Endothelial cell of umbilical vein (primary cell): ENCODE measurements around the gene ALK. TPM values are rescaled to one million over a fixed set of nuclear protein-coding genes. Genes with fewer than 3 reads are reported as not detected.

Source experiments
- BruUV-seq: library from RNA; stranded (reverse); fragments of 400-500 nt; replicated peaks from 2 replicates; lab custom pipeline; 2021; lab: Mats Ljungman, UMichigan
- CTCF ChIA-PET: fragments of 300-600, 350-600 bp; sonication (Branson Sonifier 250); formaldehyde crosslinking; loops from one replicate; lab custom pipeline; 2021; ENCODE audit warnings: antibody characterized with exemption, inconsistent platforms; lab: Charles Lee
- POLR2A ChIA-PET: fragments of 300-600, 350-600 bp; sonication (Branson Sonifier 250); formaldehyde crosslinking; loops from one replicate; lab custom pipeline; 2021; ENCODE audit warnings: antibody characterized with exemption, inconsistent platforms; lab: Charles Lee
- DNase-seq: peaks from one replicate; pipeline ENCODE4 v3.0.0-alpha.2; 2011; ENCODE audit warnings: low read depth, low spot score
- FAIRE-seq: peaks from 2 replicates; lab custom pipeline; 2011; peaks lifted over from hg19 to GRCh38; lab: Jason Lieb, UNC
- H2AFZ ChIP-seq: 2 replicates; pipeline ENCODE4 v1.6.0; 2012; ENCODE audit warnings: low read depth, low read length, control low read depth, inconsistent platforms
- H3K27ac ChIP-seq: 2 replicates; pipeline ENCODE4 v1.5.1; 2011; ENCODE audit warnings: low read depth, mild to moderate bottlenecking, control low read depth, low read length, moderate library complexity; ENCODE audit not compliant: insufficient read depth
- H3K27me3 ChIP-seq, 2 experiments: 2 replicates each; pipeline versions ENCODE4 v1.6.0 to v1.6.1; 2011; ENCODE audit warnings: low read length in 2 of 2, mixed read lengths in 1 of 2; ENCODE audit not compliant: control insufficient read depth in 2 of 2, insufficient read depth in 2 of 2
- H3K36me3 ChIP-seq, 2 experiments: 2 replicates in 1 of 2; 3 replicates in 1 of 2; pipeline ENCODE4 v1.5.1; 2011; ENCODE audit warnings: low read length in 2 of 2, mild to moderate bottlenecking in 1 of 2, moderate library complexity in 1 of 2; ENCODE audit not compliant: control insufficient read depth in 2 of 2, insufficient read depth in 2 of 2; ENCODE audit errors: extremely low read depth in 1 of 2
- H3K4me1 ChIP-seq: 3 replicates; pipeline ENCODE4 v1.5.1; 2011; ENCODE audit warnings: mild to moderate bottlenecking, low read length; ENCODE audit not compliant: control insufficient read depth, insufficient read depth; ENCODE audit errors: extremely low read depth
- H3K4me2 ChIP-seq: 2 replicates; pipeline ENCODE4 v1.6.1; 2011; ENCODE audit warnings: low read length, control low read depth, mixed read lengths; ENCODE audit not compliant: insufficient read depth
- H3K4me3 ChIP-seq, 3 experiments: fragments of 200-600 bp in 1 of 3; sonication (generic), shearing (Covaris generic) in 1 of 3; replicated peaks in 1 of 3; 2 replicates each; pipeline ENCODE4 v1.5.1; 2011 to 2016; ENCODE audit warnings: control low read depth in 3 of 3, low read length in 3 of 3, mild to moderate bottlenecking in 2 of 3, inconsistent platforms in 1 of 3, low read depth in 1 of 3, moderate library complexity in 1 of 3; ENCODE audit not compliant: insufficient read depth in 1 of 3
- H3K79me2 ChIP-seq: 2 replicates; pipeline ENCODE4 v1.6.0; 2012; ENCODE audit warnings: low read length, inconsistent platforms; ENCODE audit not compliant: control insufficient read depth, insufficient read depth
- H3K9ac ChIP-seq: replicated peaks from 2 replicates; pipeline ENCODE3; 2011; ENCODE audit warnings: low read length, control low read depth; ENCODE audit not compliant: insufficient read depth; ENCODE audit errors: extremely low read depth
- H3K9me1 ChIP-seq: replicated peaks from 3 replicates; pipeline ENCODE4 v1.6.0; 2011; ENCODE audit warnings: mild to moderate bottlenecking, low read length; ENCODE audit not compliant: control insufficient read depth, insufficient read depth; ENCODE audit errors: extremely low read depth
- H3K9me3 ChIP-seq: replicated peaks from 2 replicates; pipeline ENCODE4 v1.5.1; 2012; ENCODE audit warnings: low read length, inconsistent platforms; ENCODE audit not compliant: control insufficient read depth, insufficient read depth
- H4K20me1 ChIP-seq: replicated peaks from 2 replicates; pipeline ENCODE3; 2011; ENCODE audit warnings: mild to moderate bottlenecking, low read length; ENCODE audit not compliant: control insufficient read depth, insufficient read depth; ENCODE audit errors: extremely low read depth
- CTCF ChIP-seq, 2 donors: IDR thresholded peaks; 1 replicate in 1 of 2; 2 replicates in 1 of 2; pipeline ENCODE4 v1.5.1; 2011; ENCODE audit warnings: low read length in 2 of 2, mild to moderate bottlenecking in 2 of 2, moderate library complexity in 2 of 2, control low read depth in 1 of 2, inconsistent platforms in 1 of 2, low read depth in 1 of 2; ENCODE audit not compliant: insufficient read depth in 1 of 2; ENCODE audit errors: extremely low read depth in 1 of 2
- EZH2 ChIP-seq: IDR thresholded peaks from 2 replicates; pipeline ENCODE4 v1.6.1; 2012; ENCODE audit warnings: borderline replicate concordance, low read depth, mild to moderate bottlenecking, moderate library complexity, low read length, inconsistent platforms; ENCODE audit not compliant: severe bottlenecking
- FOS ChIP-seq: IDR thresholded peaks from 2 replicates; pipeline ENCODE4 v1.6.1; 2011; ENCODE audit warnings: mild to moderate bottlenecking, low read length, moderate library complexity, borderline replicate concordance; ENCODE audit not compliant: insufficient read depth
- GATA2 ChIP-seq: IDR thresholded peaks from 2 replicates; pipeline ENCODE4 v1.7.0; 2011; ENCODE audit warnings: low read depth, mild to moderate bottlenecking, moderate library complexity, mixed read lengths, low read length; ENCODE audit not compliant: insufficient read length, insufficient read depth
- JUN ChIP-seq: IDR thresholded peaks from 2 replicates; pipeline ENCODE4 v1.6.1; 2011; ENCODE audit warnings: borderline replicate concordance, low read depth; ENCODE audit not compliant: insufficient read length, insufficient read depth
- MAX ChIP-seq: IDR thresholded peaks from 2 replicates; pipeline ENCODE4 v1.6.1; 2011; ENCODE audit not compliant: insufficient read depth, insufficient read length
- MYC ChIP-seq: IDR thresholded peaks from one replicate; pipeline ENCODE4 v1.6.1; 2011; ENCODE audit warnings: mild to moderate bottlenecking, low read depth, low read length
- POLR2A ChIP-seq: IDR thresholded peaks from 2 replicates; pipeline ENCODE4 v1.6.1; 2012; ENCODE audit warnings: low read depth, mild to moderate bottlenecking, control low read depth, low read length
- dilution Hi-C: fragments of 300-500 bp; cut with MboI; formaldehyde crosslinking; loops from one replicate; pipeline ENCODE4 v1.15.0; 2019; ENCODE audit warnings: low sequenced_read_pairs; ENCODE audit not compliant: extremely low pct_ligation_motif_present
- intact Hi-C: fragments of 100-400 bp; cut with micrococcal nuclease; formaldehyde crosslinking; loops from one replicate; pipeline ENCODE4 v1.10.0; 2022
- polyA plus RNA-seq, 4 experiments: library from polyadenylated mRNA; depleted of rRNA in 3 of 4; stranded (reverse) in 3 of 4; unstranded in 1 of 4; fragments of >200 nt; gene quantifications; 2 replicates each; pipeline versions ENCODE4 v1.2.1 to v1.2.3, GENCODE V29; 2011 to 2012; ENCODE audit warnings: missing spikeins in 1 of 4
- total RNA-seq: library from RNA; stranded (reverse); gene quantifications from 2 replicates; pipeline ENCODE4 v1.2.3, GENCODE V29; 2021

ALK gene
- total and polyA plus RNA-seq, 2 donors (not counting 3 experiments of a cell fraction or from before 2014, with no cell fraction given), result not detected

GRCh38 chr2:29304399-29305060 lies 616.9 kb downstream of the ALK start:
- ChIA-PET CTCF (interaction anchor here (1.0 kb wide), 1 partner anchor 10 kb away, joined by 3 read pairs; no protein-coding TSS in a partner anchor), POLR2A (no interaction called here)
- no peak overlapping the region for H3K9ac ChIP-seq
- intact Hi-C loops (no loop called here), dilution Hi-C loops (no loop called here)
- no peaks in the 10 kb centered on the region for H3K4me1 ChIP-seq
- TF ChIP-seq JUN, result no peak
- no peak for TF ChIP-seq POLR2A
- TF ChIP-seq GATA2, result no peak
- no peak for TF ChIP-seq EZH2
- no peak for TF ChIP-seq FOS
- no peak for TF ChIP-seq MAX
- no peaks in the 10 kb centered on the region for H3K36me3 ChIP-seq
- no peaks in the 10 kb centered on the region for H3K9me1 ChIP-seq
- H2AFZ ChIP-seq, result no peak overlapping the region
- no peaks in the 10 kb centered on the region for H3K79me2 ChIP-seq
- no peaks in the 10 kb centered on the region for H4K20me1 ChIP-seq
- FAIRE-seq (no peak), DNase-seq (no peak)
- no peaks in the 10 kb centered on the region for H3K27me3 ChIP-seq
- no peaks in the 10 kb centered on the region for H3K9me3 ChIP-seq
- BruUV-seq, result no TSS peak
- H3K27ac ChIP-seq, result no peak overlapping the region
- no peak overlapping the region for H3K4me2 ChIP-seq
- no peak overlapping the region for H3K4me3 ChIP-seq

- Histone ChIP-seq H3K36me3 (no peaks in the 10 kb centered on the region), H3K9me1 (no peaks in the 10 kb centered on the region), H3K4me3 (no peak overlapping the region), H4K20me1 (no peaks in the 10 kb centered on the region), H2AFZ (no peak overlapping the region), H3K27me3 (no peaks in the 10 kb centered on the region), H3K9ac (no peak overlapping the region), H3K4me1 (no peaks in the 10 kb centered on the region), H3K4me2 (no peak overlapping the region), H3K9me3 (no peaks in the 10 kb centered on the region), H3K27ac (no peak overlapping the region), H3K79me2 (no peaks in the 10 kb centered on the region)
- TF ChIP-seq JUN, result no peak
- no peak for TF ChIP-seq CTCF (IDR thresholded peaks at IDR 0.05; ENCODE audit: extremely low read depth in 1 of 2, insufficient read depth in 1 of 2, low read depth in 1 of 2, low read length in 2 of 2)
- TF ChIP-seq FOS, result no peak
- no peak for TF ChIP-seq GATA2
- no peak for TF ChIP-seq POLR2A
- no peak for TF ChIP-seq MYC
- dilution Hi-C loops, result no loop called here
- CTCF ChIA-PET, result no interaction called here
- POLR2A ChIA-PET, result no interaction called here
- FAIRE-seq (no peak), DNase-seq (no peak)
- BruUV-seq, result no TSS peak
- intact Hi-C loops, result no loop called here
Measured at GRCh38 chr2:29296585-29296984, 624.8 kb downstream of the ALK start.
